Measurements from ENCODE around the gene ARHGAP15.

DNA sequence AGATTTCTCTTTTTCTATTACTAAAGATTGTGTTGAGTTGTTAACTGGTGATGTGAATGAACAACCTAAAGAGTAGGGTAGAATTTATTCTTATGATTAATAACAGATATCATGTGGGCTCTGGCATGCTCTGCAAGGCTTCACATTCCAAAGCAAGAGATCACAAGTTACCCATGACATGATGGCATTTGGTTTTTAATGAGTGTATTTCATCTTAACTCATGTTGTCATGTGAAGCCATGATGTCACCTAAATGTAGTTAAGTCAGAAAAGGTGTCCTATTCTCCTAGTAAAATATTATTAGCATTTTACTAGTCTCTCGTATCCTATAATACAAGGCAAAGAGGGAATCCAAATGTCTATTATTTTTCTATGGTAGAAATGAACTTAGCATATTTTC lies 678.0 kb downstream of the ARHGAP15 start:
- TF ChIP-seq, protein P1, sequence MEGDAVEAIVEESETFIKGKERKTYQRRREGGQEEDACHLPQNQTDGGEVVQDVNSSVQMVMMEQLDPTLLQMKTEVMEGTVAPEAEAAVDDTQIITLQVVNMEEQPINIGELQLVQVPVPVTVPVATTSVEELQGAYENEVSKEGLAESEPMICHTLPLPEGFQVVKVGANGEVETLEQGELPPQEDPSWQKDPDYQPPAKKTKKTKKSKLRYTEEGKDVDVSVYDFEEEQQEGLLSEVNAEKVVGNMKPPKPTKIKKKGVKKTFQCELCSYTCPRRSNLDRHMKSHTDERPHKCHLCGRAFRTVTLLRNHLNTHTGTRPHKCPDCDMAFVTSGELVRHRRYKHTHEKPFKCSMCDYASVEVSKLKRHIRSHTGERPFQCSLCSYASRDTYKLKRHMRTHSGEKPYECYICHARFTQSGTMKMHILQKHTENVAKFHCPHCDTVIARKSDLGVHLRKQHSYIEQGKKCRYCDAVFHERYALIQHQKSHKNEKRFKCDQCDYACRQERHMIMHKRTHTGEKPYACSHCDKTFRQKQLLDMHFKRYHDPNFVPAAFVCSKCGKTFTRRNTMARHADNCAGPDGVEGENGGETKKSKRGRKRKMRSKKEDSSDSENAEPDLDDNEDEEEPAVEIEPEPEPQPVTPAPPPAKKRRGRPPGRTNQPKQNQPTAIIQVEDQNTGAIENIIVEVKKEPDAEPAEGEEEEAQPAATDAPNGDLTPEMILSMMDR (IDR thresholded peaks at IDR 0.05): no peak
- TF ChIP-seq EP300 (IDR thresholded peaks at IDR 0.05) (no peak), POLR2A (IDR thresholded peaks at IDR 0.05) (no peak)
